ENCODE measurements around the gene SPATC1L.
"Not testable (repeated sequence)": the region's sequence is repeated elsewhere in the genome, so short reads cannot be mapped to it uniquely, and the experiment has no call there.

The SPATC1L gene

DNA sequence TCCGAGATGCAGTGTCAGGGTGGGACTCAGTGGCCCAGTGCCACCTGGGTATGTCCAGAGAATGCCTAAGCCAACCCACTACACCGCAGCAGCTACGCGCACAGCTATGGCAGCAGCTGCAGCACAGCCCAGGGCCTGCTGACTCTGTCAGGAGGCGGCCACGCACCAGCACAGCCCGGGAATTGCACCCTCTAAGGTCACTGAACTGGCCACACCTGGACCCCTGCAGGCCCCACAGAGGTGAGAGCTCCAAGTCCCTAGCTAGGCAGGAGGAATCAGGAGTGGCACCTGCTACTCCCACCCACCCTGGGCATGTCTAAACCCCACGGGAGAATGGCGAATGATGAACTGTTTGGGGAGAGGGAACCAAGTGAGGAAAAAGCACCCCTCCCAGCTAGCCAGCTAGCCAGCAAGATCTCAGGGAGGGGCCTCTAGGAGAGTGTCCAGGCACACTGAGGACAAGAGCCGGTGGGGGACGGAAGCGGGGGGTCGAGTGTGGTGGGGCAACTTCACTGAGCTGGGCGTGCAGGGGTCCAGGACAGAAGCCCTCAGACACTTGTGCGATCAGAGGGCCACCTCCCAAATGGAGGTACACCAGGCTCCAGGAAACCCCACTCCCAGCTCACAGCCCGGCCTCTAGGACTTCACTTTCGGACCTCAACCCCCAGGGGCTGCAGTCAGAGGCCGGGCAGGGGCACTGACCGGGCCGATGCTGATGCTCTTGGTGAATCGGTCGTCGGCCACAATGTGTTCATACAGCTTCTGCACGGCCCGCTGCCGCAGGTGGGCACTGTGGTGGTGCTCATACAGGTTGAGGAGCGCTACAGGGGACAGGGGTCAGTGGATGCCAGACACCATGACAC, 30.4 kb upstream of the SPATC1L start:
- DNase-seq (ENCODE audit: low read depth): no peak

DNA sequence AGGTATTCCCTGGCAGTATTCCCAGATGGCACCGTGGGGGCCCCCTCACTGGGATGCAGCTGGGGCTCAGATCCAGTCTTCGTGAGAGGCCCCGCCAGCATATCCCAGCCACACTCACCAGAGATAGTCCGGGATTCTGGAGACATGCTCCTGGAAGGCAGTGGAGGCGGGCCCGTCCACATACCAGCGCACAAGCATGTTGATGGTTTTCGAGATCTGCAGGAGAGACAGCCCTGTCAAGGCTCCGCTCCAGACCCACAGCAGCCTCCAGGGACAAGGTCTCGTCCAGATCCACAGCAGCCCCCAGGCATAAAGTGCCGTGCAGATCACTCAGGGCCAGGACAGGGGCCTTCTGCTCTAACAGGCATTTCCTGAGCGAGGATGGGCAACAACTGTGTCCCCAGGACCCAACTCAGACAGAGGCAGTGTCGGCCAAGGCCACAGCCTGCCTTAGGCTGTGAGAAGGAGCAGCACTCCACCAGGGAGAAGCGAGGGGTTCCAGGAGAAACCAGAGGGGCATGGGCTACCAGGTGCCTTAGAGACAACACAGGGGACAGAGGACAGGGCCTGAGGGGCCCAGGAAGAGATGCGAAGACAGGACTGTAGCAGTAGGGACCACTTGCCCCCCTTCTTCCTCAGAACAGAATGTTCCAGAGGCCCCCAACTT, 29.5 kb upstream of the SPATC1L start:
- no peak for DNase-seq (ENCODE audit: low read depth)

DNA sequence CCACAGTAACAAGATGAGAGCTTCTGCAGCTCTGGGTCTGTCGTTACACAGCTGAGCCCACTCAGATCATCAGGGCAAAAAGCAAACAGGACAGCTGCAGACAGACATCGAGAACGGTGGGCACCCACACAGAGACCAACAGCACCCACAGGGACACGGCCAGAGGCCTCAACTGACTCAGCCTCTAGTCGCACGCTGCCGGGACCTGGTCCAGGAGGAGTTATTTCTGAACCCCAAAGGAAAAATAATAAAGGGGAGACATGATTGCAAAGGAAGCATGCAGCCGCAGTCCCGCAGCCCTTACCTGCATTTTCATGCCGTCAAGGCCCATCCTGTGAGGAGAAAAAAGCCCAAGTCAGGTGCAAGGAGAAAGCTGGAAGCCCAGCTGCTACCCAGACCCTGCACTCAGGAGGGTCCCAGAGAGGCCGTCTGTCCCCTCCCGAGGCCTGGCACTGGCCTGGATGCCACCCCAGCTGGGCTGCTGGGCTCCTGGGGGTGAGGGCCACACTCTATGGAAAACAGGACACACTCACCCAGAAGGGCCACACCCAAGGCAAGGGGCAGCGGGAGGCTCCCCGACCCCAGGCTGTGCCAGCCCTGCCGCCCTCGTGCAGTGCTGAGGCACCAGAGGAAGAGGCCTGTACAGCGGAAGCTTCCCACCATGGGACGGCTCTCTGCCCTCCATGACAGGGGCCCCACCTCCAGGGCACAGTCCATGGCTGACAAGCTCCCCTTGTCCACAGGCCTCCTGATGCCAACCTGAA, 28.6 kb upstream of the SPATC1L start:
- DNase-seq (ENCODE audit: low read depth): no peak

DNA sequence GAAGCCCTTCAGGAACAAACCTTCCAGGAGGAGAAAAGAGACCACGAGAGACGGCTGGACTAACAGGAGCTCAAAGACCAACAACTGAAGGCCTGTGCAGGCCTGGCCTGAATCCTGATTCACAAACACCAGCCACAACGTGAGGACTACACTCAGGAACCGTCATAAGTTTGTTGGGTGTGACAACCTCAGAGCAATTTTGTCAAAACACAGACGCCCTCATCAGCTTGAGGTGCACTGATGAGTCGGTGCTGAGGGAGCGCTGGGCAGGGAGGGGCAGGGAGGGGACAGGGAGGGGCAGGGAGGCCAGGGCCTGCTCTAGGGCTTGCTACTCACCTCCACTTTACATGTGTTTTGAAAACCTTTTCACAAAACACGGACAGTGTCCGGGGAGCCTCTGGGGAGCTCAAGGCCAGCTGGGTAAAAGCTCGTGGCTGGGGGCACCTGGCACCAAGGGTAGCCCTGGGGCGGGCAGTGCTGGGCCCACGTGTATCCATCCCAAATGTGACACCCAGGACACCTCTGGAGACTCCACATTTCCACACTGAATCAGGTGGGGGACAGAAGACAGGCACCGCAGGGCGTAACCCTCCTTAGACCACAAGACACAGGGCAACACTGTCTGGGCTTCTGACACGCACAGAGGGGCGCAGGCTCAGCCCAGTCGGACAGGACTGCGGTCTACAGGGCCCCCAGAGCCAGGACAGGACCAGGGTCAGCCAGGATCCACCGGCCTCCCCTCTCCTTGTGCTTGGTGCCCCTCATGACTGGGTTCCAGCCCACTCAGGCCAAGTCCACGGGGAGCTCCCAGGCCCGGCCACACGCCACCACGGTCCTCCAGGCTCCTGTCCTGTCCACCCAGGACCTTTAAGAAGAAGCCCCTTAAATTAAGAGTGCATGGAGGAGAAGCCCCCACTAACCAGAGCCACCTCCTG, 27.8 kb upstream of the SPATC1L start:
- DNase-seq (ENCODE audit: low read depth): no peak

DNA sequence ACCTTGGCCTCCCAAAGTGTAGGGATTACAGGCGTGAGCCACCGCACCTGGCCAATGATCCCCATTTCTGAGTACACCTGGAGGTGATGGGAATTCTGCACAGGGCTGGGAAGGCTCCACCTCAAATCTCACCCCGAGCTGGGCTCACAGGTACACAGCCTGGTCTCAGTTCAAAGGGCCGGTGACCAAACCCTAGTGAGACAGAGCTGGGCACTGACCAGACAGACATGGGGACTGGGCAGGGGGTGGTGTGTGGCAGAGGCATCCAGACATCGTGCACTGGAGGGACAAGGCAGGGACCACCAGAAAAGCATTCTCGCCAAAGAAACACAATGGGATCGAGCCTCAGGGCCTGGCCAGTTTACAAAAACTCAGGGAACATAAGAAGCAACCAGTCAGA, 27.1 kb upstream of the SPATC1L start:
- DNase-seq (ENCODE audit: low read depth): no peak

DNA sequence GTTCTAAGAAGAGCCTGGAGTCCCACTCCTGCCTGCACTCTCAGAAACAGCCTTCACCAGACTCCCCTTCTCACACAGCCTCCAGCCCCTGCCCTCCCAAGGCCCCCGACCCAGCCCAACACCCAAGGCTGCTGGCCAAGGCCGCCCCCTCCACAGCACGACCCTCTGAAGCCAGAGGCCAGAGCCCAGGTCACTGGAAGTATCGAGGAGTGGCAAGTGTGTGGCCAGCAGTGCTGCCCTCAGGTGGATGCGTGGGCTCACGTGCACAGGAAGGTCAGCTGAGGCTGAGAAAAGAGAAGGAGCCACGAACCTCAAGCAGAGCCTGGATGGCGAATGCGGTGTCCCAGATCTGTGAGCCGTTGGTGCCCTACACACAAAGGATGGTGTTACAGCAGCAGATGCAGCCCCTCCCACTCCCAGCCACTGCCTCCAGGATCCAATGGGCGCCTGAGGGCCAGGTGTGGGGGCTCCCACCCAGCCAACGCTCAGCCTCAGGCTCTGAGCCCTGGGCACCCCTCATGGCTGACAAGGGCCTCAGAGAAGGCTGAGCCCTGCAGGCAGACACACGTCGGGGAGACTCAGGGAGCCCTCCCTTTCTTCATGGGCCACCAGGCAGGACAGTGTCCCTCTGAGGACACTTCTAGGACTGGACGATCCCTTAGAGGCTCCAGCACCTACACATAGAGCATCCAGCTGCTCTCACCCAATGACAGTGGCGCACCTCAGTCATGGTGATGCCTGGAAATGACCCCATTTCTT, 26.3 kb upstream of the SPATC1L start:
- no peak for DNase-seq (ENCODE audit: low read depth)

DNA sequence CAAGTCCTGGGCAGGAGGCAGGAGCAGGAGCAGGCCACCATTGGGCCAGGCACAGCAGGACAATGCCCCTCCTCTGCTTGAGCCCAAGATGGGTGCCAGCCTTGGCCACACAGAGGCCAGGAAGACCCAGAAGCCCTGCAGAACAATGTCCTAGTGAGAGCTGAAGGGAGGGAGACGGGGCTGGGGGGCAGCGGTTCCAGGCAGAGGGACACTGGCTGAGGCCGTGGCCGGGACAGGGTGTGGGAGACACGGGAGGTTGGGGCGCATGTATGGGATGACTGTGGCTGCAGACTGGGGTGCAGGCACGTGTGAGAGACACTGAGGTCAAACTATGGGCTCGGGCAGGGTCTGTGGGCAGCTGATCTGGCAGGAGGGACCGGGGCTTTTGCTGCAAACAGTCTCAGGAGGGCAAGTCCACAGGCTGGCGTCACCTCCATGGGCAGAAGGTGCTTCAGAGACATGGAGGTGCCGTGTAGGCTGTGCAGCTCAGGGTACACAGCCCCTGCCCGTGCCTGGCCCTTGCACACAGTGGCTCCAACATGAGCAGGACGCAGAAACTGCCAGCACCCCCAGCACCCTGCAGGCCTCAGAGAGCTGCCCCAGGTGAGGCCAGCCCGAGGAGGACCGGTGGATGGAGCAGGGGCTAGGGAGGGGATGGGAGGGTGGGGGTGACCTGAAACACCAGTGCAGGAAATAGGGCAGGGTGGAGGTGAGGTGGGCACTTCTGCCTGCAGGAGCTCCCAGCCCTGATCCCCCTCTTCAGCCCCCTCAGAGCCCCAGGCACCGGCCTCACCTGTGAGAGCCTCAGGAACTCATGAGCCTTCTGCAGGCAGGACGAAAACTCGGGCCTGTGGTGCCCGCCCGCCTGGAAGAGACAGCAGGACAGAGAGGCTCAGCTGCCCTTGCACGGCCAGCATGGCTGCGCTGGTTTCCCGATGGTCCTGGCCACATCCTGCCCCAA, 24.8 kb upstream of the SPATC1L start:
- no peak for DNase-seq (ENCODE audit: low read depth)

DNA sequence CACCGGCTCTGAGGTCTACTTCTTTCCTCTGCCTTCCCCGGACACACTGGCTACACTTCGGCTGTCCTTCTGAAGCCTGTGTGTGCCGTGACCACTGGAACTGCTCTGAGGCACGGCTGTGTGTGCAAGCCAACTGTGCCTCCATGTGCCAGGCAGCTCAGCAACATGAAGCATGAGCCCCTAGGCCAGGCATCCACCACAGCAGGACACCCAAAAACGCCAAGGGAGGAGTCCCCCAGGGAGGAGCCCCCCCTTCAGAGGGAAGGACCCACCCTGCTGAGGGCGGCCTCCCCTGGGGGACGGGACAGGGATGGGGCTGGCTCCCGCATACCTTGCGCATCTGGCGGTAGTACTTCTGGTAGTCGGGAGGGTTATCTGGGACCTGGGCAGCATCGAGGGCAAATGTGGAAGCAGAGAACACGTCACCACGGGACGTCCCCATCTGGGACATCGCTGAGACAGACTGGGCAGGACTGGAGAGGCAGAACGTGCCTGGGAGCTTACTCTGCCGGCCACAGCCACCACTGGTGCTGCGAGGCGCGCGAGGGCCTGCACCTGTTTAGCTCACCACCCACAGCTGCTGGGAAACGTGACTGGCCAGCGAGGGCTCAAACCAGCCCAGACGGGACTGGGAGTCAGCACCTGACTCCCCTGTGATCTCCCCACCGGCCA, 23.8 kb upstream of the SPATC1L start:
- no peak for DNase-seq (ENCODE audit: low read depth)

DNA sequence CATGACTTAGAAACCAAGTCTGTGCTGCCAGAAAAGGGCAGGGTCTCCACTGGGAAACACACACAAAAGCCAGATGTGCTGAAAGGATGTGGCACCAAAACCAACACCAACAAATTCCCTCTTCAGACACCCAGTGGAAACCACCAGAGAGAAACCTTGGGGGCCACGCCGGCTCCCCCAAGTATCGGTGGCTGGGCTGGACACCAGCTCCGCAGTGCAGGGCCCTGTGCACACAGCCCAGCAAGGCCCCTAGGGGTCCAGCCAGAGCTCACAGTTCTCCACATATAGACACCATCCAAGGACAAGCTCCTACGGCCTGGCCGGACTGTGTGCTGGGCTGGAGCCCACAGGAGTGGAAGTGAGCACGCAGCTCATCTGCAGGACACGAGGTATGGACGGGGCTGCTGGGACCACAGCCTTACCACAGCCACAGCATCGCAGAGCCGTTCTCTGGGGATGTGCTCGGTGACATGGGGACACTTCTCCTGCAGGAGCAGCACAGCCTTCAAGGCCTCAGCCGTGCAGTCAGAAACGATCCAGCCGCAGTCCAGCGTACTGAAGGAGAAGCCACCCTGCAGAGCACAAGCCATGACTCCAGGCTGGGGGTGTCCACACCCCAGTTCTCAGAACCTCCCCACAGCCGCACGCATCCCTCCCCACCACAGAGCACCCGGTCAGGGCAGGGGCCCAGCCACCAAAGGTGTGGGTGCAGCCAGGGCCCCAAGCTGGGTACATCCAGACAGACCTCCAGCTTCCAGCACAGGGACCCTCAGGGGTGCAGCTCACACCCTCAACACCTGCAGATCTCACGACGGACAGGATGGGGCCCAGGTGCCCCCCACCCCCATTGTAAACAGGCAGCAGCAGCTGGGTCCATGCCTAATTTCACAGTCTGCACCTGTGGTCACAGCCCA, 23.0 kb upstream of the SPATC1L start:
- DNase-seq (ENCODE audit: low read depth): no peak

DNA sequence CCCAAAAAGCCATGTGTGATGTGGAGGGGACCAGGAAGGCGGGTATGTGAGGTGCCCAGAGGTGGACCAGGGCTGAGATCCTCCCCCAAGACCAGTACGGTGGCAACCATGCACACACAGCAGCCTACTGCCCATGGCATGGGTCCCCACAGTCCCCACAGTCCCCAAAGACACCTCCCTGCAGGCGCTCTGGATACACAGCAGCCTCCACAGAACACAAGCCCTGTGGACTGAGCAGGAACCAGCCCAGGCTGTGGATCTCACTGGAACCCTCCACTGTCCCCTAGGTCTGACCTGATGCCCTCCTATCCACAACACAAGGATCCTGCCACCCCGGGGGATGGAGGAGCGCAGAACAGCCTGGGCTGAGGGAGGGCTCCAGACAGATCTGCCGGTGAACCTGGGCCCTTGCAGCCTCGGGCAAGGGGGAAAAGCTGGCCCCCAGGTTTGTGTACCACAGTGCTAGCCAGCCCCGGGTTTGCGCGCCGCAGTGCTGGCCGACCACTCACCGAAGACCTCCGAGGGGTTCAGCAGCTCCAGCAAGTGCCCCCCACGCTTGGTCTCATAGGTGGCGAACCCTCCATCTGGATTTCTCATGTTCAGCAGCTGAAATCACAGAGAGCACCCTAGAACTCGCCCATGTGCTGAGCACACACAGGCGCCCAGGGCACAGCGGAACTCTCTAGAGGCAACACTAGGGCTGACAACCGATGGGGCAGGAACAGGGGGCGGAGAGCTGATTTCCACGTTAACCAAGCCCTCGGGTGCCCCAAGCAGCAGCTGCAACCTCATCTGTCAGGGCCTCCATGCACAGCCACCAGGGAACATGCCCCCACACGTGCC, 22.1 kb upstream of the SPATC1L start:
- no peak for DNase-seq (ENCODE audit: low read depth)

DNA sequence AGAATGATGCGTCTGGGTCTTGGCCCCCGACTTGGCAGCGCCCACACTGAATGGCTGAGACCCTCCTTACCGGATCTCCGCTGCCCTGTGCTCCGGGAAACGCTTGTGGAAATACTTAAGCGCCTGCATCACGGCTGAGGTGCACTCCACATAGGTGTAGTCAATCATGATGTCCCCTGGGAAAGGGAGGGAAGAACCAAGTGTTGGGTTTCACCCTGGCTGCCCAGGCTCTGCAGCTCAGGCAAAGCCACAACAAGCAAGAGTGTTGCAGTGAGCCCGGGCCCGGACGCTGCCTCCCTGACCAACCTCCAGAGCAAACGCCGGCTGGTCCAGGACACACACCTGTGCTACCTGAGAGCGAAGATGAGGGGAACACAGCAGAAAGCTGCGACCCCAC, 21.5 kb upstream of the SPATC1L start:
- no peak for DNase-seq (ENCODE audit: low read depth)

DNA sequence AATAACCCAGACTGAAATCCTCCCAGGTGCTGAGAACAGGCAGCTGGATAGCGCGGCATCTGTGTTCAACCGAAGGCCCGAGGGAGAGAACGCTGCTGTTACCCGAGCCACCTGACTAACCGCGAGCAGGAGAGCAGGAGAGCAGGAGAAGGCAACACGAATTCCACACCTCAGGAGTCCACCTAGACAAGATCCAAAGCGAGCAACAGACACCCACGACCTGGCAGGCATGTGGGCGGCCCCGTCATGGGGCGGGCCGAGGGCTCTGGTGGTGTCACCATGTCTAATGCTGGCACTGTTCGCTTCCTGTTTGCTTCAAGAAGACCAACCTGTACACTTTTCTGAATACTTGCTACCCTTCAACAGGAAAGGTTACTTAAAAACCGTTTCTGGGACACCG, 20.9 kb upstream of the SPATC1L start:
- DNase-seq (ENCODE audit: low read depth): no peak

DNA sequence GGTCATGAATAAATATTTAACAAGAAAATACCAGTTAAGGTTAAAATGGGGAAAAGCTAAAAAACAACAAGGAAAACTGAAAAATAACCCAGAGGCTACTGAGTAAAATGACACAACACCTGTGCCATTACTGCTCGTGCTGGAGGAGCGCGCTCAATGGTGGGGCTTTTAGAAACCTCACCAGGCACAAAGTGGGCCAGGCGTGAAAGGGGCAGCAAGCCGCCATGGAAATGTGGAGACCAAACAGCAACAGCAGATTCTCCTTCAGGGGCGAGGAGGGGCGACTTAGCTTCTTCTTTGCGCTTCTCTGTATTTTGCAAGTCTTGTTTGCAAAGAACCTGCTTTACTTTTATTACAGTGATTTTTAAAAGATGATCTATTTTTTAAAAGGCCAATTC, 18.9 kb upstream of the SPATC1L start:
- no peak for DNase-seq (ENCODE audit: low read depth)

DNA sequence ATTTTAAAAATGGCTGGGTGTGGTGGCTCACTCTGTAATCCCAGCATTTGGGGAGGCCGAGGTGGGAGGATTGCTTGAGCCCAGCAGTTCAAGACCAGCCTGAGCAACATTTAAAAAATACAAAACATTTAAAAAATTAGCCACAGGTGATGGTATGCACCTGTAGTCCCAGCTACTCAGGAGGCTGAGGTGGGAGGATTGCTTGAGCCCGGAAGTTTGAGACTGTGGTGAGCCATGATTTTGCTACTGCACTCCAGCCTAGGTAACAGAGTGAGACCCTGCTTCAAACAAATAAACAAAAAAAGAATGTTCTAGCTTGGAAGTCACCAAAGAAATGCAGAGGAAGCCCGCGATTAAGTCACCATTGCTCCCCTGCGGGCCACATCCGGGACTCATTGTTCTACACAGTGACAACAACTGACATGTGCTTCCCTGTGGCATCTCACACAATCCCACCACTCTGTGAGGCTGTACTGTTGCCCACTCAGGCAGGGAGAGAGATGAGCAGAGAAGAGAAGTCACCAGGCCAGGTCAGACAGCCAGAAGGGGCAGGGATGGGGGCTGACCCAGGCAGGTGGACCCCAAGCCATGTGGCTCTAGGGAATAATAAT, 18.4 kb upstream of the SPATC1L start:
- no peak for DNase-seq (ENCODE audit: low read depth)

DNA sequence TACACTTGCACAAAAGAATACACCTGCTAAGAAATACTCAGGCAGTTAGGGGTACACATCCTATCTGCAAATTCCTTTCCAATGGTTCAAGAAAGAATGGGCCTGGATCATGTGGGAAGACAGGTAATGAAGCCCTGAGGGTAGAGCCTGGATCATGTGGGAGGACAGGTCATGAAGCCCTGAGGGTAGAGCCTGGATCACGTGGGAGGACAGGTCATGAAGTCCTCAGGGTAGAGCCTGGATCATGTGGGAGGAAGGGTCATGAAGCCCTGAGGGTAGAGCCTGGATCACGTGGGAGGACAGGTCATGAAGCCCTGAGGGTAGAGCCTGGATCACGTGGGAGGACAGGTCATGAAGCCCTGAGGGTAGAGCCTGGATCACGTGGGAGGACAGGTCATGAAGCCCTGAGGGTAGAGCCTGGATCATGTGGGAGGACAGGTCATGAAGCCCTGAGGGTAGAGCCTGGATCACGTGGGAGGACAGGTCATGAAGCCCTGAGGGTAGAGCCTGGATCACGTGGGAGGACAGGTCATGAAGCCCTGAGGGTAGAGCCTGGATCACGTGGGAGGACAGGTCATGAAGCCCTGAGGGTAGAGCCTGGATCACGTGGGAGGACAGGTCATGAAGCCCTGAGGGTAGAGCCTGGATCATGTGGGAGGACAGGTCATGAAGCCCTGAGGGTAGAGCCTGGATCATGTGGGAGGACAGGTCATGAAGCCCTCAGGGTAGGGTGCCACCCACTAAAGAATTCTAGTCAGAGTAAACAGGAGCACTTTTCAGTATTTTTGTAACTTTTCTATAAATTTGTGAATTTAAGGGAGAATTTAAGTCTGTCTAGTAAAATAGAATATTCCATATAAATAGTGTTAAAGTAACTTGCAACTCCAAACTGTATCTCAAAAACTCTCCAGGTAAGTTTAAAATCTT, 16.9 kb upstream of the SPATC1L start:
- not testable (repeated sequence) for DNase-seq (ENCODE audit: low read depth)

All from activated gamma-delta T cell treated with anti-CD3 and anti-CD28 coated beads, Interleukin-2, amount 50 U/mL, for 16 hours (primary cell).